H1 (cell line): ENCODE data around the gene EPHB1. TPM values are rescaled to one million over a fixed set of nuclear protein-coding genes. Genes with fewer than 3 reads are reported as not detected.

Experiments
- CTCF ChIA-PET: fragments of 300-600 bp; sonication (Branson Sonifier 250); formaldehyde crosslinking; loops from one replicate; lab custom pipeline; 2021; ENCODE audit not compliant: partially characterized antibody; lab: Charles Lee
- POLR2A ChIA-PET: fragments of 300-600 bp; sonication (Branson Sonifier 250); formaldehyde crosslinking; loops from one replicate; lab custom pipeline; 2021; ENCODE audit warnings: inconsistent platforms; ENCODE audit not compliant: partially characterized antibody; lab: Charles Lee
- DNase-seq, 2 experiments: peaks; one replicate each; pipeline versions ENCODE4 v3.0.0 to v3.0.0-alpha.2; 2010 to 2022; ENCODE audit warnings: low spot score in 2 of 2, low read depth in 1 of 2, mixed read lengths in 1 of 2
- FAIRE-seq: peaks from 2 replicates; lab custom pipeline; 2011; peaks lifted over from hg19 to GRCh38; lab: Jason Lieb, UNC
- H2AFZ ChIP-seq: 2 replicates; pipeline ENCODE4 v1.8.1; 2012; ENCODE audit warnings: low read length, inconsistent platforms
- H2AK5ac ChIP-seq: 2 replicates; pipeline ENCODE4 v1.6.1; 2013; ENCODE audit warnings: low read depth, low read length
- H2BK120ac ChIP-seq: replicated peaks from 2 replicates; pipeline ENCODE3; 2013; ENCODE audit warnings: low read depth, low read length, inconsistent platforms
- H2BK12ac ChIP-seq: 2 replicates; pipeline ENCODE4 v1.6.1; 2013; ENCODE audit warnings: low read depth, low read length
- H2BK15ac ChIP-seq: 2 replicates; pipeline ENCODE4 v1.6.1; 2013; ENCODE audit warnings: low read length
- H2BK20ac ChIP-seq: 2 replicates; pipeline ENCODE4 v1.6.1; 2013; ENCODE audit warnings: low read length
- H2BK5ac ChIP-seq: 2 replicates; pipeline ENCODE4 v1.6.1; 2013; ENCODE audit warnings: low read depth, low read length
- H3K14ac ChIP-seq: 2 replicates; pipeline ENCODE4 v1.6.1; 2013; ENCODE audit warnings: inconsistent platforms; ENCODE audit not compliant: insufficient read length
- H3K18ac ChIP-seq: 2 replicates; pipeline ENCODE4 v1.6.1; 2013; ENCODE audit warnings: low read length; ENCODE audit errors: extremely low read depth
- H3K23ac ChIP-seq: 2 replicates; pipeline ENCODE4 v1.6.1; 2013; ENCODE audit warnings: inconsistent platforms; ENCODE audit not compliant: insufficient read length
- H3K23me2 ChIP-seq: 2 replicates; pipeline ENCODE4 v1.6.1; 2013; ENCODE audit warnings: low read depth, low read length
- H3K27ac ChIP-seq: 2 replicates; pipeline ENCODE4 v1.6.1; 2011; ENCODE audit warnings: low read depth, low read length, inconsistent platforms
- H3K27me3 ChIP-seq, 4 experiments: replicated peaks in 1 of 4; 1 replicate in 1 of 4; 2 replicates in 3 of 4; pipeline versions ENCODE4 v1.6.1 to v1.8.1; 2011 to 2013; ENCODE audit warnings: low read length in 3 of 4, mild to moderate bottlenecking in 3 of 4, inconsistent platforms in 2 of 4, mixed read lengths in 2 of 4, moderate library complexity in 1 of 4; ENCODE audit not compliant: control insufficient read depth in 3 of 4, insufficient read depth in 3 of 4; ENCODE audit errors: extremely low read depth in 1 of 4
- H3K36me3 ChIP-seq, 4 experiments: 2 replicates each; pipeline versions ENCODE4 v1.6.1 to v1.8.1; 2011 to 2013; ENCODE audit warnings: mild to moderate bottlenecking in 4 of 4, low read length in 3 of 4, moderate library complexity in 2 of 4, control low read depth in 1 of 4, inconsistent platforms in 1 of 4; ENCODE audit not compliant: insufficient read depth in 4 of 4, control insufficient read depth in 2 of 4
- H3K4ac ChIP-seq: replicated peaks from 2 replicates; pipeline ENCODE3; 2013; ENCODE audit warnings: low read length, low read depth, mixed read lengths, inconsistent platforms; ENCODE audit not compliant: insufficient read length
- H3K4me1 ChIP-seq, 4 experiments: replicated peaks in 1 of 4; 1 replicate in 1 of 4; 2 replicates in 3 of 4; pipeline versions ENCODE4 v1.6.1 to v1.8.1; 2011 to 2013; ENCODE audit warnings: low read length in 3 of 4, inconsistent platforms in 2 of 4, mixed read lengths in 1 of 4; ENCODE audit not compliant: insufficient read depth in 4 of 4, control insufficient read depth in 3 of 4
- H3K4me2 ChIP-seq, 2 experiments: 2 replicates each; pipeline versions ENCODE4 v1.6.1 to v1.8.1; 2011 to 2013; ENCODE audit warnings: low read depth in 2 of 2, low read length in 2 of 2, control low read depth in 1 of 2, inconsistent platforms in 1 of 2, mild to moderate bottlenecking in 1 of 2; ENCODE audit not compliant: insufficient read depth in 1 of 2
- H3K4me3 ChIP-seq, 4 experiments: fragments of 200-600, 300-600 bp in 1 of 4; sonication (generic), shearing (Covaris generic), sonication (Bioruptor Twin) in 1 of 4; 2 replicates each; pipeline versions ENCODE4 v1.5.1 to v1.8.1; 2011 to 2016; ENCODE audit warnings: low read length in 4 of 4, low read depth in 3 of 4, control low read depth in 2 of 4, inconsistent platforms in 2 of 4, mild to moderate bottlenecking in 2 of 4, mixed read lengths in 1 of 4, moderate library complexity in 1 of 4; ENCODE audit not compliant: insufficient read depth in 2 of 4; ENCODE audit errors: extremely low read depth in 1 of 4
- H3K56ac ChIP-seq: replicated peaks from 2 replicates; pipeline ENCODE3; 2013; ENCODE audit warnings: low read depth, mild to moderate bottlenecking, mixed read lengths, low read length, inconsistent platforms; ENCODE audit not compliant: insufficient read length
- H3K79me1 ChIP-seq: 2 replicates; pipeline ENCODE4 v1.6.1; 2013; ENCODE audit warnings: low read depth, low read length, control low read depth
- H3K79me2 ChIP-seq, 2 experiments: 2 replicates each; pipeline versions ENCODE4 v1.6.1 to v1.8.1; 2012 to 2013; ENCODE audit warnings: low read length in 2 of 2, mild to moderate bottlenecking in 2 of 2, inconsistent platforms in 1 of 2; ENCODE audit not compliant: insufficient read depth in 2 of 2, control insufficient read depth in 1 of 2
- H3K9ac ChIP-seq, 4 experiments: replicated peaks in 1 of 4; 1 replicate in 1 of 4; 2 replicates in 3 of 4; pipeline versions ENCODE4 v1.6.1 to v1.8.1; 2011 to 2013; ENCODE audit warnings: low read depth in 3 of 4, low read length in 3 of 4, control low read depth in 2 of 4, mild to moderate bottlenecking in 2 of 4, moderate library complexity in 2 of 4, inconsistent platforms in 1 of 4; ENCODE audit errors: extremely low read depth in 1 of 4
- H3K9me3 ChIP-seq, 2 experiments: 2 replicates each; pipeline versions ENCODE4 v1.6.1 to v1.8.1; 2012 to 2013; ENCODE audit warnings: mild to moderate bottlenecking in 2 of 2, moderate library complexity in 2 of 2, control low read depth in 1 of 2, inconsistent platforms in 1 of 2, low read depth in 1 of 2, low read length in 1 of 2, mixed read lengths in 1 of 2; ENCODE audit not compliant: insufficient read depth in 2 of 2
- H4K20me1 ChIP-seq, 2 experiments: replicated peaks in 1 of 2; 2 replicates each; pipeline versions ENCODE3 to v1.8.1; 2011 to 2013; ENCODE audit warnings: inconsistent platforms in 2 of 2, low read length in 2 of 2, mild to moderate bottlenecking in 1 of 2; ENCODE audit not compliant: insufficient read depth in 2 of 2, control insufficient read depth in 1 of 2
- H4K5ac ChIP-seq: 2 replicates; pipeline ENCODE4 v1.6.1; 2013; ENCODE audit warnings: low read length, low read depth, mixed read lengths, inconsistent platforms; ENCODE audit not compliant: insufficient read length
- H4K8ac ChIP-seq: 2 replicates; pipeline ENCODE4 v1.8.0; 2013; ENCODE audit warnings: mild to moderate bottlenecking, moderate library complexity, low read length, inconsistent platforms; ENCODE audit not compliant: insufficient read depth; ENCODE audit errors: extremely low read depth
- H4K91ac ChIP-seq: replicated peaks from 2 replicates; pipeline ENCODE3; 2013; ENCODE audit warnings: low read length, mixed read lengths, inconsistent platforms; ENCODE audit not compliant: insufficient read length
- BACH1 ChIP-seq: IDR thresholded peaks from 2 replicates; pipeline ENCODE4 v1.6.1; 2012; ENCODE audit warnings: low read length, improper control_type of control experiment
- WGBS, 2 experiments: shearing (Covaris generic) in 1 of 2; methylation state at CpG; one replicate each; pipeline versions ENCODE4 v1.1.6 to v1.1.7; 2013 to 2015; ENCODE audit warnings: low lambda C conversion rate in 2 of 2, mixed read lengths in 2 of 2, inconsistent platforms in 1 of 2, low coverage in 1 of 2, missing lambda C conversion rate in 1 of 2; ENCODE audit not compliant: insufficient replicate concordance in 2 of 2, insufficient coverage in 1 of 2, insufficient read length in 1 of 2; ENCODE audit errors: extremely low coverage in 1 of 2, missing lambda C conversion rate in 1 of 2; 5-methylcytosine and 5-hydroxymethylcytosine counted together
- polyA plus RNA-seq, 7 experiments: library from polyadenylated mRNA; depleted of rRNA in 3 of 7; stranded (reverse) in 5 of 7; unstranded in 2 of 7; fragments of >200 nt in 5 of 7; fragments of 200-250 nt in 2 of 7; gene quantifications; 1 replicate in 5 of 7; 2 replicates in 1 of 7; 4 replicates in 1 of 7; pipeline versions ENCODE4 v1.2.1 to v1.2.3, GENCODE V29; 2011 to 2013; ENCODE audit warnings: missing spikeins in 2 of 7, mixed read lengths in 2 of 7
- total RNA-seq: library from RNA; stranded (reverse); fragmentation: NEBNext Ultra II Directional; extraction: Animal tissue kit (Norgen Biotek cat#: 25700); gene quantifications from 2 replicates; pipeline ENCODE4 v1.2.1, GENCODE V29; 2021

Gene EPHB1
- total and polyA plus RNA-seq, 2 of the 8 experiments (the other 6 are each of a cell fraction or from before 2014, with no cell fraction given) = 3.5 to 5.9 TPM

DNA sequence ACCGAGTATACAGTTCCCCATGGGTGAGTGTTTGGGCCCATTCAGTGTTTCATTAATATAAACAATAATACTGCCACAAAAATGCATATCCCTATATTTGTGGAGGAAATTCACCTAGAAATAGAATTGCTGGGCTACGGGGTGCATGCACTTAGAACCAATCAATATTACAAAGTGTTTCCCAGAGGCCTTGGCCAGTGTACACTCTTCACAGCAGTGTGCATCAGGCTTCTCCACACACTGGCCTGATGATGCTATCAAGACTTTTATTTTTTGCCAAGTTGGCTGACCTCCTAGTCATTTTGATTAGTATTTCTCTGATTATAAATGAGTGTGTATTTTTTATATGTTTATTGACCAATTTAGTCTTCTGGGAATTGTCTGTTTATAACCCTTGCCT, 323.7 kb downstream of the EPHB1 start:
- WGBS, 2 experiments = 95% methylated on average over 2 of the region's 2 CpGs; no CpG with 5 or more reads in 1 of the 2 experiments
- no peak for FAIRE-seq

More for the DNA sequence above, 323.7 kb downstream of the EPHB1 start:
- Histone ChIP-seq H3K9ac (no peak overlapping the region), H3K27ac (no peak overlapping the region), H4K5ac (no peak overlapping the region), H2AFZ (no peak overlapping the region), H3K79me1 (no peaks in the 10 kb centered on the region), H3K23me2 (no peaks in the 10 kb centered on the region), H2BK15ac (no peak overlapping the region), H3K36me3 (no peaks in the 10 kb centered on the region), H2BK5ac (no peak overlapping the region), H3K4me2 (no peak overlapping the region), H4K20me1 (peaks cover 0 to 2% of the 10 kb centered on the region in 2 experiments), H3K4ac (no peak overlapping the region), H3K27me3 (no peaks in the 10 kb centered on the region), H3K14ac (no peak overlapping the region), H2BK120ac (no peak overlapping the region), H3K9me3 (no peaks in the 10 kb centered on the region), H3K79me2 (no peaks in the 10 kb centered on the region), H2AK5ac (no peak overlapping the region), H3K56ac (no peak overlapping the region), H4K8ac (no peak overlapping the region), H3K23ac (no peak overlapping the region), H2BK12ac (no peak overlapping the region), H3K18ac (no peak overlapping the region), H4K91ac (no peak overlapping the region), H3K4me3 (no peak overlapping the region), H2BK20ac (no peak overlapping the region), H3K4me1 (no peaks in the 10 kb centered on the region)
- TF ChIP-seq BACH1 = no peak
- DNase-seq = no peak
- ChIA-PET CTCF (no interaction called here), POLR2A (no interaction called here)
